Prostate gland (tissue), 2 donors: ENCODE results near the gene TPTE. TPM values are rescaled to one million over a fixed set of nuclear protein-coding genes. Genes with fewer than 3 reads are reported as not detected.
"Not testable (repeated sequence)": the region's sequence is repeated elsewhere in the genome, so short reads cannot be mapped to it uniquely, and the experiment has no call there.

Experiments used
- DNase-seq: peaks from one replicate; pipeline ENCODE4 v3.0.0-alpha.2; 2019; ENCODE audit warnings: low spot score
- H3K27ac ChIP-seq, 2 donors: fragments of 200-600 bp; sonication (generic); 2 replicates each; pipeline ENCODE4 v1.5.1; 2017 to 2019
- H3K27me3 ChIP-seq: fragments of 200-600 bp; sonication (generic); replicated peaks from 2 replicates; pipeline ENCODE4 v1.5.1; 2019; ENCODE audit not compliant: insufficient read depth
- H3K36me3 ChIP-seq, 2 donors: fragments of 200-600 bp; sonication (generic); 1 replicate in 1 of 2; 2 replicates in 1 of 2; pipeline versions ENCODE4 v1.5.1 to v1.8.1; 2017 to 2019
- H3K4me1 ChIP-seq: fragments of 200-600 bp; sonication (generic); replicated peaks from 2 replicates; pipeline ENCODE4 v1.5.1; 2019
- H3K4me3 ChIP-seq, 2 donors: fragments of 200-600 bp; sonication (generic); 2 replicates each; pipeline ENCODE4 v1.5.1; 2017 to 2019
- H3K9me3 ChIP-seq: fragments of 200-600 bp; sonication (generic); 2 replicates; pipeline ENCODE4 v1.5.1; 2017
- CTCF ChIP-seq, 4 experiments: fragments of 200-600 bp in 2 of 4; fragments of 450-650 bp in 2 of 4; sonication (generic) in 2 of 4; IDR thresholded peaks; 1 replicate in 3 of 4; 2 replicates in 1 of 4; pipeline ENCODE4 v1.5.1; 2016 to 2019; ENCODE audit warnings: antibody characterized with exemption in 4 of 4, mild to moderate bottlenecking in 2 of 4, moderate library complexity in 2 of 4
- POLR2A ChIP-seq: fragments of 450-650 bp; IDR thresholded peaks from one replicate; pipeline ENCODE4 v1.6.1; 2016; ENCODE audit warnings: antibody characterized with exemption, mild to moderate bottlenecking
- POLR2AphosphoS5 ChIP-seq: sonication (generic); formaldehyde crosslinking; IDR thresholded peaks from one replicate; pipeline ENCODE4 v1.6.1; 2017; ENCODE audit warnings: antibody characterized with exemption
- WGBS: methylation state at CpG from one replicate; pipeline ENCODE4 v1.1.5; 2018; 5-methylcytosine and 5-hydroxymethylcytosine counted together
- intact Hi-C: fragments of 100-400 bp; cut with DNase I; formaldehyde crosslinking; loops from one replicate; pipeline ENCODE4 v1.14.2; 2022
- total RNA-seq, 2 donors: library from RNA; depleted of rRNA; stranded (reverse); fragments of >200 nt; gene quantifications; one replicate each; pipeline ENCODE4 v1.1.0, GENCODE V29; 2016

Gene TPTE
- total RNA-seq, 2 donors from 2014 or later: 17.2 TPM; not detected in 1

GRCh38 chr21:10539956-10540355, 18.6 kb downstream of the TPTE start:
- intact Hi-C loops: no loop called here
- H3K36me3 ChIP-seq: no peaks in the 10 kb centered on the region
- no peak overlapping the region for H3K27ac ChIP-seq
- no peaks in the 10 kb centered on the region for H3K4me1 ChIP-seq
- DNase-seq: no peak
- TF ChIP-seq CTCF (IDR thresholded peaks at IDR 0.05) (no peak), POLR2A (no peak), POLR2AphosphoS5 (no peak)
- no peaks in the 10 kb centered on the region for H3K9me3 ChIP-seq
- no peak overlapping the region for H3K4me3 ChIP-seq
- WGBS: 65% methylated on average over 3 of the region's 3 CpGs
- no peaks in the 10 kb centered on the region for H3K27me3 ChIP-seq

- H3K4me3 ChIP-seq, H3K27ac ChIP-seq, H3K9me3 ChIP-seq, H3K27me3 ChIP-seq, H3K36me3 ChIP-seq, intact Hi-C loops, H3K4me1 ChIP-seq, DNase-seq: not testable (repeated sequence)
- WGBS: 74% methylated on average over 9 of the region's 9 CpGs
Observed at GRCh38 chr21:10544376-10544775, 23.0 kb downstream of the TPTE start.

- H3K36me3 ChIP-seq, H3K27me3 ChIP-seq, intact Hi-C loops, H3K27ac ChIP-seq, DNase-seq, H3K4me3 ChIP-seq, H3K9me3 ChIP-seq, H3K4me1 ChIP-seq: not testable (repeated sequence)
- 36% methylated on average over 4 of the region's 4 CpGs for WGBS
Observed at GRCh38 chr21:10547868-10548267, 26.5 kb downstream of the TPTE start.

- DNase-seq, H3K27me3 ChIP-seq, H3K9me3 ChIP-seq, H3K4me3 ChIP-seq, H3K36me3 ChIP-seq, H3K27ac ChIP-seq, intact Hi-C loops, H3K4me1 ChIP-seq: not testable (repeated sequence)
- WGBS: 81% methylated on average over 2 of the region's 2 CpGs
Observed at GRCh38 chr21:10548331-10548954, 27.1 kb downstream of the TPTE start.

- H3K9me3 ChIP-seq, intact Hi-C loops, H3K27ac ChIP-seq, DNase-seq, H3K4me3 ChIP-seq, H3K36me3 ChIP-seq, H3K4me1 ChIP-seq, H3K27me3 ChIP-seq: not testable (repeated sequence)
- WGBS: 47% methylated on average over 2 of the region's 2 CpGs
Observed at GRCh38 chr21:10570803-10571202, 49.4 kb downstream of the TPTE start.

- H3K4me1 ChIP-seq, H3K27ac ChIP-seq, H3K36me3 ChIP-seq, H3K9me3 ChIP-seq, intact Hi-C loops, H3K4me3 ChIP-seq, H3K27me3 ChIP-seq, DNase-seq: not testable (repeated sequence)
- 70% methylated on average over 16 of the region's 16 CpGs for WGBS
Observed at GRCh38 chr21:10574531-10575310, 53.3 kb downstream of the TPTE start.

GRCh38 chr21:10575311-10575667, 53.9 kb downstream of the TPTE start:
- TF ChIP-seq CTCF (IDR thresholded peaks at IDR 0.05) (no peak), POLR2AphosphoS5 (no peak), POLR2A (no peak)
- Histone ChIP-seq H3K36me3 (no peaks in the 10 kb centered on the region), H3K4me1 (no peaks in the 10 kb centered on the region), H3K27me3 (no peaks in the 10 kb centered on the region), H3K9me3 (no peaks in the 10 kb centered on the region), H3K27ac (no peak overlapping the region), H3K4me3 (no peak overlapping the region)
- WGBS: 60% methylated on average over 2 of the region's 2 CpGs
- DNase-seq: no peak
- intact Hi-C loops: no loop called here

GRCh38 chr21:10578910-10579309, 57.5 kb downstream of the TPTE start:
- H3K27ac ChIP-seq, H3K9me3 ChIP-seq, H3K27me3 ChIP-seq, H3K4me3 ChIP-seq, H3K4me1 ChIP-seq, H3K36me3 ChIP-seq, intact Hi-C loops, DNase-seq: not testable (repeated sequence)

GRCh38 chr21:10589115-10589514, 67.7 kb downstream of the TPTE start:
- intact Hi-C loops, H3K27me3 ChIP-seq, H3K4me1 ChIP-seq, DNase-seq, H3K4me3 ChIP-seq, H3K36me3 ChIP-seq, H3K9me3 ChIP-seq, H3K27ac ChIP-seq: not testable (repeated sequence)
- WGBS: 0% methylated on average over 1 of the region's 1 CpG

GRCh38 chr21:10607074-10607473, 85.7 kb downstream of the TPTE start:
- H3K27ac ChIP-seq, intact Hi-C loops, H3K27me3 ChIP-seq, DNase-seq, H3K36me3 ChIP-seq, H3K4me3 ChIP-seq, H3K9me3 ChIP-seq, H3K4me1 ChIP-seq: not testable (repeated sequence)
- 70% methylated on average over 7 of the region's 7 CpGs for WGBS
